Activated CD4-positive, alpha-beta T cell treated with anti-CD3 and anti-CD28 coated beads for 1 hour (primary cell): ENCODE results near the gene ERMN.
"Not testable (repeated sequence)": the region's sequence is repeated elsewhere in the genome, so short reads cannot be mapped to it uniquely, and the experiment has no call there.

ENCODE experiments used
- DNase-seq: peaks from one replicate; pipeline ENCODE4 v3.0.0-alpha.2; 2020

The ERMN gene

GRCh38 chr2:157290525-157290924, 35.1 kb downstream of the ERMN start:
- DNase-seq = no peak

- DNase-seq = no peak
Observed at GRCh38 chr2:157287160-157287559, 38.5 kb downstream of the ERMN start.

DNA sequence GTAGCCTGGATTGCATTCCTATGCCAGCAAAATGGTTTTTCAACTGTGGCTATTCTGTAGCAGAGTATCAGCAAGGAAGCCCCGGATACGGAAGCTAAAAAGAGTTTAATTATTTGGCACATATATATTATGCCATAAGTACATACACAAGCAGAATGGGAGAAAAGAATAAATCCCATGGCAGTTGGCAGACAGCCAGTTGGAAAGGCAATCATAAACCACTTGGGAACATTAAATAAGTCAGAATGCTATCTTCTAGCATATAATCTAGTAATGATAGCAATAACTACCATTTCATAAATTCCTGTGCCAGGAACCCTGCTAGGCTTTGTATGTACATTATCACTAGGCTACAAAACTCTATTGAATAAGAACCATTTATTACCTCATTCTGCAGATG, 42.2 kb downstream of the ERMN start:
- DNase-seq = no peak

GRCh38 chr2:157281316-157281715, 44.3 kb downstream of the ERMN start:
- DNase-seq = no peak

DNA sequence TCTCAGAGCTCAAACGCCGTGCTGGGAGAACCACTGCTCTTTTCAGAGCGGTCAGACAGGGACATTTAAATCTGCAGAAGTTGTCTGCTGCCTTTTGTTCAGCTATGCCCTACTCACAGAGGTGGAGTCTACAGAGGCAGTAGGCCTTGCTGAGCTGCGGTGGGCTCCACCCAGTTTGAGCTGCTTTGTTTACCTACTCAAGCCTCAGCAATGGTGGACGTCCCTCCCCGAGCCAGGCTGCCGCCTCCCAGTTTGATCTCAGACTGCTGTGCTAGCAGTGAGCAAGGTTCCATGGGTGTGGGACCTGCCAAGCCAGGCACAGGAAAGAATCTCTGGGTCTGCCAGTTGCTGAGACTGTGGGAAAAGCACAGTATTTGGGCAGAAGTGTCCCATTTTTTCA, 46.3 kb downstream of the ERMN start:
- not testable (repeated sequence) for DNase-seq

- DNase-seq = no peak
Observed at GRCh38 chr2:157271590-157272203, 53.9 kb downstream of the ERMN start.

DNA sequence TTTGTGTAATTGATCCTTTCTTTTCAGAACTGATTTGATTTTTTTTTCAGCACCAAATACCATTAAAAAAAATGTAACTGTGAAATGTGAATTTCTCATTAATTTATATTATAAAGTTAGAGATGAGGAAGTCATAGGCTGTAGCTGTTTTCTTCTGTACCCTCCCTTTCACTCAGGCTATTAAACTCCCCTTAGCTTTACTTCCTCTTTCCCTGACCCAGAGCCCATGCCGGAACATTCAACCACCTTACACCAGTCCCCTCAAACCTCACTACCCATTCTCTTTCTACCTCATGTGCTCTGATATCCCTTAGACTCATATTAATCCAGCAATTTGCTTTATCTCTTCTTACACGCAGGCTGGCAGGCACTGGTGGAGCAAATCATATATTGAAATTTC, 55.7 kb downstream of the ERMN start:
- DNase-seq = no peak

DNA sequence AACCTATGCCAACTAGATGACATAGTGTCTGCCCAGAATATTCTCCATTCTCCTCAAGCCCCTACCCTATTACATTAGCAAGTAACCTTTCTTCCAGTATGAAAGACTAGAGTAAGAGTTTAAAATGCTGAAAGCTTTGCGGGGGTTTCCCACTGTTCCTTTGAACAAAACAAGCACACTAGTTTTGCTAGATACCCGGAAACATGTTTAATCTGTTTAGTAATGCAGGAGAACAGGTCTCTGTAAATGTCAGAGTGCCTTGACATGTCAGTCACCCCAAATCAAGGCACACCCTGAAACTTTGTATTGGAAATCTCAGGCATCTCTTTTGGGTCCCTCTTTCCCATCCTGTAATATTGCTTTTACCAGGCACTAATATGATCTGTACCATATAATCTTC, 56.6 kb downstream of the ERMN start:
- DNase-seq = no peak
